Breast epithelium (tissue), 3 donors: ENCODE data around the gene TOP3A.

ENCODE experiments used
- POLR2A ChIP-seq: fragments of 450-650 bp; IDR thresholded peaks from one replicate; pipeline ENCODE4 v1.6.1; 2016; ENCODE audit warnings: antibody characterized with exemption, mild to moderate bottlenecking, moderate library complexity
- POLR2AphosphoS5 ChIP-seq, 3 donors: sonication (generic); formaldehyde crosslinking; IDR thresholded peaks; one replicate each; pipeline ENCODE4 v1.6.1; 2017; ENCODE audit warnings: antibody characterized with exemption in 3 of 3
- TF ChIP-seq, protein P1 (sequence below), 3 donors: fragments of 450-650 bp; IDR thresholded peaks; one replicate each; pipeline ENCODE4 v1.5.1; 2016 to 2017; ENCODE audit warnings: antibody characterized with exemption in 3 of 3, mild to moderate bottlenecking in 3 of 3, moderate library complexity in 3 of 3

DNA sequence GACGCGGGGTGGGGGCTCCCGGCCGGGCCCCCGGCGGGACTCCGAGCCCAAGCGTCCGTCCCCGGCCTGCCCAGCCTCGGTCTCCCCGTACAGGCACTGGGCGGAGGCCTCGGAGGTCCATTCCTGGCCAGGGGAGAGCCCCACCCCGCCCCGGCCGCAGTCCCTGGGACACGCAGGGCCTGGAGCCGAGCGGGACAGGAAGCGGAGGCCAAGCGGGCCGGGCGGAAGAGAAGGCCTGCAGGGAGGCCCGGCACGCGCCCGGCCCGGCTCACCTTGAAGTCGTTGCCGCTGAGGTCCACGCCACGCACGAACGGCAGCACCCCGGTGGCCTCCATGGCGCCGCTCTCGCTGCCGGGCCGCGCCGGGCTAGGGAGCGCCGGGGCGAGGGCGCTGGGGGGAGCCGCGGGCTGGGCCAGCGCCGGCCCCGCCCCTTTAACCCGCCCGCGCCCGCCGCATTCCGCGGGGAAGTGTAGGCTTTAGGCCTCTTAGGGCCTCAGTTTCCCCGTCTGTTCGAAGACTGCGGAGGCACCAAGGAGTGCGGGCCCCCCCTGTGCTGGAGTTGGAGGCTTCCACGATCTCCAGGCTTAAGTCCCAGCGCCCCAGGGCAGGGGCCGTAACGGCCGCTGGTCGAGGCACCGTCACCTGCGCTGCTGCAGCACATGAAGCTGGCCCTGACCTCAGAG is 56.3 kb downstream of the TOP3A start, which contains the start of gene FLII:
- TF ChIP-seq, protein P1, sequence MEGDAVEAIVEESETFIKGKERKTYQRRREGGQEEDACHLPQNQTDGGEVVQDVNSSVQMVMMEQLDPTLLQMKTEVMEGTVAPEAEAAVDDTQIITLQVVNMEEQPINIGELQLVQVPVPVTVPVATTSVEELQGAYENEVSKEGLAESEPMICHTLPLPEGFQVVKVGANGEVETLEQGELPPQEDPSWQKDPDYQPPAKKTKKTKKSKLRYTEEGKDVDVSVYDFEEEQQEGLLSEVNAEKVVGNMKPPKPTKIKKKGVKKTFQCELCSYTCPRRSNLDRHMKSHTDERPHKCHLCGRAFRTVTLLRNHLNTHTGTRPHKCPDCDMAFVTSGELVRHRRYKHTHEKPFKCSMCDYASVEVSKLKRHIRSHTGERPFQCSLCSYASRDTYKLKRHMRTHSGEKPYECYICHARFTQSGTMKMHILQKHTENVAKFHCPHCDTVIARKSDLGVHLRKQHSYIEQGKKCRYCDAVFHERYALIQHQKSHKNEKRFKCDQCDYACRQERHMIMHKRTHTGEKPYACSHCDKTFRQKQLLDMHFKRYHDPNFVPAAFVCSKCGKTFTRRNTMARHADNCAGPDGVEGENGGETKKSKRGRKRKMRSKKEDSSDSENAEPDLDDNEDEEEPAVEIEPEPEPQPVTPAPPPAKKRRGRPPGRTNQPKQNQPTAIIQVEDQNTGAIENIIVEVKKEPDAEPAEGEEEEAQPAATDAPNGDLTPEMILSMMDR (IDR thresholded peaks at IDR 0.05), result no peak
- TF ChIP-seq POLR2AphosphoS5 (IDR thresholded peaks at IDR 0.05) (peak; percentile 38 to 55 (median 43)), POLR2A (peak; percentile 33)
